ENCODE data around the gene OAS3.

- TF ChIP-seq, protein P1, sequence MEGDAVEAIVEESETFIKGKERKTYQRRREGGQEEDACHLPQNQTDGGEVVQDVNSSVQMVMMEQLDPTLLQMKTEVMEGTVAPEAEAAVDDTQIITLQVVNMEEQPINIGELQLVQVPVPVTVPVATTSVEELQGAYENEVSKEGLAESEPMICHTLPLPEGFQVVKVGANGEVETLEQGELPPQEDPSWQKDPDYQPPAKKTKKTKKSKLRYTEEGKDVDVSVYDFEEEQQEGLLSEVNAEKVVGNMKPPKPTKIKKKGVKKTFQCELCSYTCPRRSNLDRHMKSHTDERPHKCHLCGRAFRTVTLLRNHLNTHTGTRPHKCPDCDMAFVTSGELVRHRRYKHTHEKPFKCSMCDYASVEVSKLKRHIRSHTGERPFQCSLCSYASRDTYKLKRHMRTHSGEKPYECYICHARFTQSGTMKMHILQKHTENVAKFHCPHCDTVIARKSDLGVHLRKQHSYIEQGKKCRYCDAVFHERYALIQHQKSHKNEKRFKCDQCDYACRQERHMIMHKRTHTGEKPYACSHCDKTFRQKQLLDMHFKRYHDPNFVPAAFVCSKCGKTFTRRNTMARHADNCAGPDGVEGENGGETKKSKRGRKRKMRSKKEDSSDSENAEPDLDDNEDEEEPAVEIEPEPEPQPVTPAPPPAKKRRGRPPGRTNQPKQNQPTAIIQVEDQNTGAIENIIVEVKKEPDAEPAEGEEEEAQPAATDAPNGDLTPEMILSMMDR (conservative IDR thresholded peaks at IDR 0.05 in 1 of 2, IDR thresholded peaks at IDR 0.05 in 1 of 2; ENCODE audit: extremely low read depth in 1 of 2, insufficient read depth in 1 of 2, low read depth in 1 of 2, low read length in 2 of 2) = peak; percentile 79 to 80
- no peak for TF ChIP-seq EZH2 (IDR thresholded peaks at IDR 0.05; ENCODE audit: borderline replicate concordance, low read length)
Measured at GRCh38 chr12:112900298-112901145, 37.8 kb upstream of the OAS3 start.

All from mammary epithelial cell (primary cell).